A673 (cell line): ENCODE data around the gene ARAP3. TPM values are rescaled to one million over a fixed set of nuclear protein-coding genes. Genes with fewer than 3 reads are reported as not detected.
A peak's percentile ranks its signal among the peaks of the same experiment; 100 is the strongest.

Experiments used
- BruUV-seq: library from RNA; stranded (reverse); fragments of 400-500 nt; replicated peaks from 2 replicates; lab custom pipeline; 2021; lab: Mats Ljungman, UMichigan
- CTCF ChIA-PET: fragments of 300-600 bp; sonication (Branson Sonifier 250); formaldehyde crosslinking; loops from one replicate; lab custom pipeline; 2022; ENCODE audit warnings: antibody characterized with exemption; lab: Charles Lee
- POLR2A ChIA-PET: fragments of 300-600 bp; sonication (Branson Sonifier 250); formaldehyde crosslinking; loops from one replicate; lab custom pipeline; 2022; ENCODE audit warnings: antibody characterized with exemption; ENCODE audit not compliant: low non-redundant PET; lab: Charles Lee
- DNase-seq: peaks from one replicate; pipeline ENCODE4 v3.0.0-alpha.2; 2015; ENCODE audit warnings: low spot score
- H3K27ac ChIP-seq: fragments of 200-600 bp; sonication (generic); 2 replicates; pipeline ENCODE4 v1.5.1; 2016; ENCODE audit warnings: mixed run types, low read depth, mild to moderate bottlenecking, mixed read lengths, antibody characterized with exemption, low read length; ENCODE audit not compliant: poor library complexity, severe bottlenecking
- H3K27me3 ChIP-seq: fragments of 200-600 bp; sonication (generic); replicated peaks from 2 replicates; pipeline ENCODE4 v1.6.1; 2017; ENCODE audit warnings: mixed run types, low read depth, mild to moderate bottlenecking, mixed read lengths, antibody characterized with exemption, low read length; ENCODE audit not compliant: insufficient read depth, poor library complexity
- H3K36me3 ChIP-seq: fragments of 200-600 bp; sonication (generic); 2 replicates; pipeline ENCODE4 v1.6.1; 2016; ENCODE audit warnings: mixed run types, mild to moderate bottlenecking, mixed read lengths, antibody characterized with exemption, low read length; ENCODE audit not compliant: insufficient read depth, poor library complexity, severe bottlenecking
- H3K4me1 ChIP-seq: fragments of 200-600 bp; sonication (generic); 2 replicates; pipeline ENCODE4 v1.6.1; 2017; ENCODE audit warnings: mixed run types, mild to moderate bottlenecking, mixed read lengths, antibody characterized with exemption, low read length; ENCODE audit not compliant: insufficient read depth, poor library complexity, severe bottlenecking
- H3K4me3 ChIP-seq: fragments of 200-600 bp; sonication (generic); 2 replicates; pipeline ENCODE4 v1.5.1; 2016; ENCODE audit warnings: low read depth, mixed run types, mild to moderate bottlenecking, mixed read lengths, low read length; ENCODE audit not compliant: poor library complexity, severe bottlenecking
- H3K9me3 ChIP-seq: fragments of 200-600 bp; sonication (generic); 2 replicates; pipeline ENCODE4 v1.6.1; 2016; ENCODE audit warnings: mixed run types, low read depth, mild to moderate bottlenecking, mixed read lengths, antibody characterized with exemption, low read length; ENCODE audit not compliant: poor library complexity, severe bottlenecking
- EZH2 ChIP-seq: fragments of 200-600 bp; sonication (generic); IDR thresholded peaks from 2 replicates; pipeline ENCODE4 v1.6.1; 2017; ENCODE audit warnings: borderline replicate concordance, low read depth, mild to moderate bottlenecking, mixed read lengths, antibody characterized with exemption, low read length; ENCODE audit not compliant: poor library complexity, severe bottlenecking
- intact Hi-C: fragments of 100-400 bp; cut with micrococcal nuclease; formaldehyde crosslinking; loops from one replicate; pipeline ENCODE4 v1.10.0; 2022; ENCODE audit not compliant: unreplicated experiment
- total RNA-seq: library from RNA; stranded (reverse); gene quantifications from 2 replicates; pipeline ENCODE4 v1.2.3, GENCODE V29; 2021
- TF ChIP-seq, protein P1 (sequence below): fragments of 300-800, 200-600 bp; sonication (generic); conservative IDR thresholded peaks from 2 replicates; pipeline ENCODE4 v1.5.1; 2017; ENCODE audit warnings: low read depth, mild to moderate bottlenecking, antibody characterized with exemption, low read length, moderate library complexity, mixed read lengths

ARAP3 gene
- total RNA-seq, 1 experiment from 2014 or later: 4.1 TPM

DNA sequence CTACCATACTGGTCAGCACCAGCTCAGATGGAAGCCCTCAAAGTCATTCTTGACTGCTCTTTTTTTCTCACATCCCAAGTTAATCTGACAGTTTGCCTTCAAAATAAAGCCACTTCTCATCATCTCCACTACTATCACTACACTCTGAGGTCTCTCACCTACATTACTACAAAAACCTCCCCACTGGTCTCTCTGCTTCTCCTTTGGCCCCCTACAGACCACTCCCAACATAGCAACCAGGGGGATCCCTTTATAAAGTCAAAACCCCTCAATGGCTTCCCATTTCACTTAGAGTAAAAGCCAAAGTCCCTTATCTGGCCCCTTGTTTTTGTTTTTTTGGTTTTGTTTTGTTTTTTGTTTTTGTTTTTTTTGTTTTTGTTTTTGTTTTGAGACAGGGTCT is 4.6 kb downstream of the ARAP3 start:
- intact Hi-C loops: no loop called here
- Histone ChIP-seq H3K4me3 (no peak overlapping the region), H3K27me3 (no peaks in the 10 kb centered on the region), H3K36me3 (no peaks in the 10 kb centered on the region), H3K4me1 (peaks cover 19% of the 10 kb centered on the region), H3K9me3 (no peaks in the 10 kb centered on the region), H3K27ac (no peak overlapping the region)
- no peak for TF ChIP-seq EZH2
- TF ChIP-seq, protein P1, sequence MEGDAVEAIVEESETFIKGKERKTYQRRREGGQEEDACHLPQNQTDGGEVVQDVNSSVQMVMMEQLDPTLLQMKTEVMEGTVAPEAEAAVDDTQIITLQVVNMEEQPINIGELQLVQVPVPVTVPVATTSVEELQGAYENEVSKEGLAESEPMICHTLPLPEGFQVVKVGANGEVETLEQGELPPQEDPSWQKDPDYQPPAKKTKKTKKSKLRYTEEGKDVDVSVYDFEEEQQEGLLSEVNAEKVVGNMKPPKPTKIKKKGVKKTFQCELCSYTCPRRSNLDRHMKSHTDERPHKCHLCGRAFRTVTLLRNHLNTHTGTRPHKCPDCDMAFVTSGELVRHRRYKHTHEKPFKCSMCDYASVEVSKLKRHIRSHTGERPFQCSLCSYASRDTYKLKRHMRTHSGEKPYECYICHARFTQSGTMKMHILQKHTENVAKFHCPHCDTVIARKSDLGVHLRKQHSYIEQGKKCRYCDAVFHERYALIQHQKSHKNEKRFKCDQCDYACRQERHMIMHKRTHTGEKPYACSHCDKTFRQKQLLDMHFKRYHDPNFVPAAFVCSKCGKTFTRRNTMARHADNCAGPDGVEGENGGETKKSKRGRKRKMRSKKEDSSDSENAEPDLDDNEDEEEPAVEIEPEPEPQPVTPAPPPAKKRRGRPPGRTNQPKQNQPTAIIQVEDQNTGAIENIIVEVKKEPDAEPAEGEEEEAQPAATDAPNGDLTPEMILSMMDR: peak; percentile 40
- ChIA-PET CTCF (no interaction called here), POLR2A (no interaction called here)
- no TSS peak for BruUV-seq
- DNase-seq: peak; percentile 54

DNA sequence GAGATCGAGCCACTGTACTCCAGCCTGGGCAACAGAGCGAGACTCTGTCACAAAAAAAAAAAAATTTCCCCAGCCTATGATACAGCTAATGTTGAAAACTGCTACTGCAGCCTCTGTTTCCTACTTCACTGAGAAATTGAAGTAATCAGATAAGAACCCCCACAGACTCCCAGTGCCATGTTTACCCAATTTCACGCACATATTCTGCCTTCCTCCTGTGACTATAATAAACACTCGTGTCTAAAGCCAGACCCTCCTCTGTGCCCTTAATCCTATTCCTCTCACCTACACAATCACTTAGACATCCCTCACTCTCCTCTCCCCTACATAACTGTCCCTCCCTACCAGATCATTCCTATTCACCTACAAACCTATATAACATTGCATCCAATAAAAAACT is 6.4 kb downstream of the ARAP3 start:
- TF ChIP-seq EZH2: no peak
- TF ChIP-seq, protein P1: no peak
- Histone ChIP-seq H3K36me3 (no peaks in the 10 kb centered on the region), H3K4me1 (peaks cover 12% of the 10 kb centered on the region), H3K9me3 (no peaks in the 10 kb centered on the region), H3K27me3 (no peaks in the 10 kb centered on the region), H3K4me3 (no peak overlapping the region), H3K27ac (no peak overlapping the region)
- DNase-seq: no peak
- ChIA-PET CTCF (no interaction called here), POLR2A (no interaction called here)
- no TSS peak for BruUV-seq
- intact Hi-C loops: no loop called here

DNA sequence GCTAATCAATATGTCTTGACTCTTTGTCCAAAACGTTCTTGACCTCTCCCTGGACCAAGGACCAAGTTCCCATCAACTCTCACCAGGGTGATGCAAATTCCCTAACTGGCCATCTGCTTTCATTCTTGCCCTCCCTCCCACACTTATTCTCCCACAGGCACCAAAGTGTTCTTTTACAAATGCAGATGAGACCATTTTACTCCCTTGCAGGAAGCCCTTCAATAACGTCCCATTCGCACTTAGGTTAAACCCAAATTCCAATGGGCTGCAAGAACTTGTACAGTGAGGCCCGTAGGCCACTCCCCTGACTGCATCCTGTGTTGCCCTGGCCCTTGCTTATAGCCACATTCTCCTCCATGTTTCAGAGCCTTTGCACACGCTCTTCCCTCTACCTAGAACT is 7.3 kb downstream of the ARAP3 start:
- ChIA-PET CTCF (no interaction called here), POLR2A (no interaction called here)
- H3K27ac ChIP-seq: no peak overlapping the region
- peaks cover 10% of the 10 kb centered on the region for H3K4me1 ChIP-seq
- no peaks in the 10 kb centered on the region for H3K9me3 ChIP-seq
- intact Hi-C loops: no loop called here
- H3K4me3 ChIP-seq: no peak overlapping the region
- no peak for DNase-seq
- TF ChIP-seq, protein P1: no peak
- no peak for TF ChIP-seq EZH2
- no peaks in the 10 kb centered on the region for H3K27me3 ChIP-seq
- H3K36me3 ChIP-seq: no peaks in the 10 kb centered on the region
- no TSS peak for BruUV-seq
